ENCODE results near the gene MIDN. TPM values are rescaled to one million over a fixed set of nuclear protein-coding genes. Genes with fewer than 3 reads are reported as not detected.

Gene MIDN
- total RNA-seq, 1 experiment from 2014 or later: 286 TPM

DNA sequence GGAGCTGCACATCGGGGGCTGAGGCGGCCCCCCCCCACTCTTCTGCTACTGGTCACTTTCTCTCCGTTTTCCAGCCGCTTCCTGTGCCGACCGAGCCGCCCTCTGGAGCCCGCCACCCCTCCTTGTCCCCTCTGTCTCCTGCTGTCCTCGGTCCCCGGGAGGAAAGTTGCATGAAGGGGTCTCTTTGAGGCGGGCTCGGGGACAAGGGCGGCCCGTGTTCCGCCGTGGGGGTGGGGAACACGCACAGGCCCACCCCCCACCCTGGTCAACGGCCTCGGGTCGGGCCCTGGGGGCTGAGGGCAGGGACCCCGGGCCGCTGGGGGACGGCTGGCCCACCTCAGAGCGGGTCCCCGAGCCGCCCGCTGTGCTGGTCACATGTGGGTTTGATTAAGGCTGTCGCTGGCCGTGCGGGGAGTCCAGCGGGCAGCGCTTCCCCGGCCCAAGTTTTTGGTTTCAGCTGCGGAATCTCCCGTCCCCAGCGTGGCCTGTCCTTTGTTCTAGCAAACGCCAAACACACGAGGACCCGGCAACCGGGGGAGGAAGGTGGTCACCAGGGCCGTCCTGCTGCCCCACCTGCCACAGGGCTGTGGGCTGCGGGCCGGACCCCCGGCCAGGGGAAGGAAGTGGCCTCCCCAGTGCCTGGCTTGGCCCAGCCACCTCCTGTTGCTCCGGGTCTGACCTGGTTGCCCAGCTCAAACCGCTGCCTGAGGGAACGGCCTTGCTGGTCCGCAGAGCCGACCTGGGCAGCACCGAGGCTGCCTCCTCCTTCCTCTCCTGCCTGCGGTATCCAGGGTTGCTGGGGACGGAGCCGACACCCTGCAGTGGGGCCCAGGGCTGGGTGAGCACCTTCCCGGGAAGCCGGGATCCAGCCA, 39.2 kb downstream of the MIDN start:
- H2BK15ac ChIP-seq (ENCODE audit: low read depth, low read length): no peak overlapping the region
- no peak for DNase-seq
- H3K36me3 Mint-ChIP-seq (ENCODE audit: insufficient read depth in 1 of 3, low read depth in 3 of 3): no peaks in the 10 kb centered on the region
- no peaks in the 10 kb centered on the region for H4K20me1 ChIP-seq (ENCODE audit: control insufficient read depth, insufficient read depth, insufficient read length)
- no peak overlapping the region for H4K5ac ChIP-seq (ENCODE audit: insufficient read length, low read depth, low read length)
- H2BK5ac ChIP-seq (ENCODE audit: insufficient read length, low read length): no peak overlapping the region
- no peak overlapping the region for H2AK5ac ChIP-seq (ENCODE audit: insufficient read length, low read length)
- H3K79me1 ChIP-seq (ENCODE audit: insufficient read depth, low read depth, low read length, poor library complexity, severe bottlenecking): no peaks in the 10 kb centered on the region
- H3T11ph ChIP-seq (ENCODE audit: low read length): no peak overlapping the region
- peak overlapping the region; percentile 67 to 71; a peak in 4 of 5 replicates for H3K4me3 Mint-ChIP-seq
- H2BK120ac ChIP-seq (ENCODE audit: low read depth, low read length, poor library complexity, severe bottlenecking): no peak overlapping the region
- peaks cover 15% of the 10 kb centered on the region for H3K27me3 Mint-ChIP-seq (ENCODE audit: low read depth)
- H2BK12ac ChIP-seq (ENCODE audit: insufficient read length, low read depth, low read length): no peak overlapping the region
- no peak overlapping the region for H3K18ac ChIP-seq (ENCODE audit: insufficient read length, low read depth, low read length)
- no peak overlapping the region for H3K4ac ChIP-seq (ENCODE audit: low read depth, low read length)
- no peak overlapping the region for H3K23ac ChIP-seq (ENCODE audit: insufficient read length, low read depth, low read length)
- H3K9ac ChIP-seq (ENCODE audit: extremely low read depth, insufficient read length, low read length): no peak overlapping the region
- WGBS (ENCODE audit: extremely low coverage, insufficient read length, low lambda C conversion rate): no CpG with 5 or more reads among the region's 55 CpGs
- H3K23me2 ChIP-seq (ENCODE audit: insufficient read length, low read depth, low read length, poor library complexity, severe bottlenecking): peaks cover 4% of the 10 kb centered on the region
- H4K91ac ChIP-seq (ENCODE audit: insufficient read length, low read depth, low read length): no peak overlapping the region
- no peak overlapping the region for H2BK20ac ChIP-seq (ENCODE audit: low read depth, low read length, poor library complexity, severe bottlenecking)
- peaks cover 7 to 23% of the 10 kb centered on the region in 2 experiments for H3K4me1 Mint-ChIP-seq
- TF ChIP-seq, protein P1, sequence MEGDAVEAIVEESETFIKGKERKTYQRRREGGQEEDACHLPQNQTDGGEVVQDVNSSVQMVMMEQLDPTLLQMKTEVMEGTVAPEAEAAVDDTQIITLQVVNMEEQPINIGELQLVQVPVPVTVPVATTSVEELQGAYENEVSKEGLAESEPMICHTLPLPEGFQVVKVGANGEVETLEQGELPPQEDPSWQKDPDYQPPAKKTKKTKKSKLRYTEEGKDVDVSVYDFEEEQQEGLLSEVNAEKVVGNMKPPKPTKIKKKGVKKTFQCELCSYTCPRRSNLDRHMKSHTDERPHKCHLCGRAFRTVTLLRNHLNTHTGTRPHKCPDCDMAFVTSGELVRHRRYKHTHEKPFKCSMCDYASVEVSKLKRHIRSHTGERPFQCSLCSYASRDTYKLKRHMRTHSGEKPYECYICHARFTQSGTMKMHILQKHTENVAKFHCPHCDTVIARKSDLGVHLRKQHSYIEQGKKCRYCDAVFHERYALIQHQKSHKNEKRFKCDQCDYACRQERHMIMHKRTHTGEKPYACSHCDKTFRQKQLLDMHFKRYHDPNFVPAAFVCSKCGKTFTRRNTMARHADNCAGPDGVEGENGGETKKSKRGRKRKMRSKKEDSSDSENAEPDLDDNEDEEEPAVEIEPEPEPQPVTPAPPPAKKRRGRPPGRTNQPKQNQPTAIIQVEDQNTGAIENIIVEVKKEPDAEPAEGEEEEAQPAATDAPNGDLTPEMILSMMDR (conservative IDR thresholded peaks at IDR 0.05): no peak
- H3K27me3 ChIP-seq (ENCODE audit: insufficient read depth, low read length): no peaks in the 10 kb centered on the region
- no peaks in the 10 kb centered on the region for H3K9me3 Mint-ChIP-seq
- H3K14ac ChIP-seq (ENCODE audit: insufficient read depth, low read length): no peak overlapping the region; the same call in 1 of the 2 replicates
- H3K27ac Mint-ChIP-seq: no peak overlapping the region
- H4K8ac ChIP-seq (replicated peaks; ENCODE audit: insufficient read length, low read depth, low read length): no peak overlapping the region
- H3K79me2 ChIP-seq (ENCODE audit: insufficient read depth, low read length): peaks cover 2% of the 10 kb centered on the region; the same call in 1 of the 2 replicates
- no peak overlapping the region for H3K56ac ChIP-seq (ENCODE audit: insufficient read length, low read depth, low read length)
- no peak overlapping the region for H2AFZ ChIP-seq (ENCODE audit: low read length)
- H3K27ac ChIP-seq (ENCODE audit: insufficient read length, low read depth, low read length): no peak overlapping the region
- H3K4me1 ChIP-seq (ENCODE audit: insufficient read depth, low read length): no peaks in the 10 kb centered on the region
- no peak overlapping the region for H3K4me2 ChIP-seq (ENCODE audit: insufficient read depth, insufficient read length, low read length)
- no peaks in the 10 kb centered on the region for H3K9me3 ChIP-seq (ENCODE audit: control insufficient read depth, low read depth, low read length)

All from H9 (cell line).